H9 (cell line): ENCODE measurements around the gene FRYL. TPM values are rescaled to one million over a fixed set of nuclear protein-coding genes. Genes with fewer than 3 reads are reported as not detected.

Experiments
- DNase-seq: peaks from one replicate; pipeline ENCODE4 v3.0.0-alpha.2; 2017
- H2AFZ ChIP-seq: one replicate; pipeline ENCODE4 v1.6.1; 2013; ENCODE audit warnings: mild to moderate bottlenecking, low read length, control low read depth, moderate library complexity
- H2AK5ac ChIP-seq: 2 replicates; pipeline ENCODE4 v1.6.1; 2013; ENCODE audit warnings: low read length, control low read depth, mixed read lengths; ENCODE audit not compliant: insufficient read length
- H2BK120ac ChIP-seq: one replicate; pipeline ENCODE4 v1.6.1; 2013; ENCODE audit warnings: low read depth, mild to moderate bottlenecking, low read length, control low read depth, inconsistent platforms; ENCODE audit not compliant: poor library complexity, severe bottlenecking
- H2BK12ac ChIP-seq: 2 replicates; pipeline ENCODE4 v1.6.1; 2013; ENCODE audit warnings: low read length, control low read depth, mixed read lengths, low read depth; ENCODE audit not compliant: insufficient read length
- H2BK15ac ChIP-seq: 2 replicates; pipeline ENCODE4 v1.6.1; 2013; ENCODE audit warnings: low read depth, low read length, control low read depth
- H2BK20ac ChIP-seq: one replicate; pipeline ENCODE4 v1.6.1; 2013; ENCODE audit warnings: low read depth, mild to moderate bottlenecking, low read length, control low read depth, inconsistent platforms; ENCODE audit not compliant: poor library complexity, severe bottlenecking
- H2BK5ac ChIP-seq: 2 replicates; pipeline ENCODE4 v1.6.1; 2013; ENCODE audit warnings: low read length, control low read depth, mixed read lengths; ENCODE audit not compliant: insufficient read length
- H3K14ac ChIP-seq: 2 replicates; pipeline ENCODE4 v1.6.1; 2013; ENCODE audit warnings: low read length, control low read depth; ENCODE audit not compliant: insufficient read depth
- H3K18ac ChIP-seq: 2 replicates; pipeline ENCODE4 v1.6.1; 2013; ENCODE audit warnings: low read depth, mild to moderate bottlenecking, mixed read lengths, low read length, control low read depth; ENCODE audit not compliant: insufficient read length
- H3K23ac ChIP-seq: 2 replicates; pipeline ENCODE4 v1.6.1; 2013; ENCODE audit warnings: low read length, control low read depth, mixed read lengths, low read depth; ENCODE audit not compliant: insufficient read length
- H3K23me2 ChIP-seq: 2 replicates; pipeline ENCODE4 v1.6.1; 2013; ENCODE audit warnings: low read depth, mild to moderate bottlenecking, mixed read lengths, low read length, control low read depth; ENCODE audit not compliant: insufficient read length, poor library complexity, severe bottlenecking
- H3K27ac ChIP-seq: 2 replicates; pipeline ENCODE4 v1.5.1; 2013; ENCODE audit warnings: low read length, control low read depth, mixed read lengths, low read depth; ENCODE audit not compliant: insufficient read length
- H3K27me3 ChIP-seq: 2 replicates; pipeline ENCODE4 v1.6.1; 2013; ENCODE audit warnings: low read length, control low read depth, inconsistent platforms; ENCODE audit not compliant: insufficient read depth
- H3K4ac ChIP-seq: 2 replicates; pipeline ENCODE4 v1.6.1; 2013; ENCODE audit warnings: low read depth, mild to moderate bottlenecking, control low read depth, inconsistent platforms, low read length, moderate library complexity
- H3K4me1 ChIP-seq: 2 replicates; pipeline ENCODE4 v1.6.1; 2013; ENCODE audit warnings: low read length, control low read depth, inconsistent platforms; ENCODE audit not compliant: insufficient read depth
- H3K4me2 ChIP-seq: 2 replicates; pipeline ENCODE4 v1.6.1; 2013; ENCODE audit warnings: low read length, control low read depth, mixed read lengths; ENCODE audit not compliant: insufficient read length, insufficient read depth
- H3K56ac ChIP-seq: 2 replicates; pipeline ENCODE4 v1.6.1; 2013; ENCODE audit warnings: low read depth, mild to moderate bottlenecking, mixed read lengths, low read length, control low read depth; ENCODE audit not compliant: insufficient read length
- H3K79me1 ChIP-seq: 2 replicates; pipeline ENCODE4 v1.6.1; 2013; ENCODE audit warnings: low read depth, mild to moderate bottlenecking, moderate library complexity, low read length, control low read depth, inconsistent platforms; ENCODE audit not compliant: insufficient read depth, poor library complexity, severe bottlenecking
- H3K79me2 ChIP-seq: 2 replicates; pipeline ENCODE4 v1.6.1; 2013; ENCODE audit warnings: low read length, control low read depth, inconsistent platforms; ENCODE audit not compliant: insufficient read depth
- H3K9ac ChIP-seq: 2 replicates; pipeline ENCODE4 v1.6.1; 2013; ENCODE audit warnings: low read length, control low read depth, mixed read lengths; ENCODE audit not compliant: insufficient read length; ENCODE audit errors: extremely low read depth
- H3K9me3 ChIP-seq: one replicate; pipeline ENCODE4 v1.6.1; 2013; ENCODE audit warnings: low read depth, low read length, inconsistent platforms; ENCODE audit not compliant: control insufficient read depth
- H3T11ph ChIP-seq: one replicate; pipeline ENCODE4 v1.6.1; 2013; ENCODE audit warnings: mild to moderate bottlenecking, low read length, control low read depth, inconsistent platforms
- H4K20me1 ChIP-seq: one replicate; pipeline ENCODE4 v1.6.1; 2013; ENCODE audit not compliant: control insufficient read depth, insufficient read length, insufficient read depth
- H4K5ac ChIP-seq: 2 replicates; pipeline ENCODE4 v1.6.1; 2013; ENCODE audit warnings: low read depth, mild to moderate bottlenecking, mixed read lengths, low read length, control low read depth; ENCODE audit not compliant: insufficient read length
- H4K8ac ChIP-seq: replicated peaks from 2 replicates; pipeline ENCODE4 v1.6.1; 2013; ENCODE audit warnings: low read length, control low read depth, mixed read lengths, low read depth; ENCODE audit not compliant: insufficient read length
- H4K91ac ChIP-seq: 2 replicates; pipeline ENCODE4 v1.6.1; 2013; ENCODE audit warnings: low read depth, mild to moderate bottlenecking, moderate library complexity, mixed read lengths, low read length, control low read depth; ENCODE audit not compliant: insufficient read length
- H3K27ac Mint-ChIP-seq, 3 experiments: 2 replicates in 2 of 3; 3 replicates in 1 of 3; pipeline ENCODE4 v1.8.0; 2020 to 2021; ENCODE audit warnings: mixed read lengths in 3 of 3, mild to moderate bottlenecking in 1 of 3, moderate library complexity in 1 of 3
- H3K27me3 Mint-ChIP-seq: 2 replicates; pipeline ENCODE4 v1.8.0; 2021; ENCODE audit warnings: low read depth, mild to moderate bottlenecking, moderate library complexity, mixed read lengths
- H3K36me3 Mint-ChIP-seq, 3 experiments: 2 replicates in 2 of 3; 3 replicates in 1 of 3; pipeline ENCODE4 v1.8.0; 2020 to 2021; ENCODE audit warnings: low read depth in 3 of 3, mixed read lengths in 3 of 3; ENCODE audit not compliant: insufficient read depth in 1 of 3
- H3K4me1 Mint-ChIP-seq, 2 experiments: 2 replicates each; pipeline ENCODE4 v1.8.0; 2020; ENCODE audit warnings: mixed read lengths in 2 of 2
- H3K4me3 Mint-ChIP-seq, 2 experiments: 2 replicates in 1 of 2; 3 replicates in 1 of 2; pipeline ENCODE4 v1.8.0; 2020 to 2021; ENCODE audit warnings: mild to moderate bottlenecking in 2 of 2, mixed read lengths in 2 of 2, moderate library complexity in 1 of 2
- H3K9me3 Mint-ChIP-seq, 2 experiments: 2 replicates in 1 of 2; 3 replicates in 1 of 2; pipeline ENCODE4 v1.8.0; 2020; ENCODE audit warnings: mild to moderate bottlenecking in 2 of 2, mixed read lengths in 2 of 2, moderate library complexity in 1 of 2
- WGBS: extraction: QIAGEN DNeasy Blood & Tissue Kit; methylation state at CpG from one replicate; pipeline ENCODE4 v1.1.7; 2013; ENCODE audit warnings: missing lambda C conversion rate, low lambda C conversion rate, mixed read lengths; ENCODE audit not compliant: insufficient read length; ENCODE audit errors: extremely low coverage; 5-methylcytosine and 5-hydroxymethylcytosine counted together
- total RNA-seq: library from RNA; stranded (reverse); gene quantifications from 2 replicates; pipeline ENCODE4 v1.2.1, GENCODE V29; 2021
- TF ChIP-seq, protein P1 (sequence below): fragments of 200-600 bp; sonication (generic); conservative IDR thresholded peaks from 3 replicates; pipeline ENCODE4 v1.8.0; 2021; ENCODE audit warnings: antibody characterized with exemption, mild to moderate bottlenecking

The FRYL gene
- total RNA-seq, 1 experiment from 2014 or later: 31.5 TPM

DNA sequence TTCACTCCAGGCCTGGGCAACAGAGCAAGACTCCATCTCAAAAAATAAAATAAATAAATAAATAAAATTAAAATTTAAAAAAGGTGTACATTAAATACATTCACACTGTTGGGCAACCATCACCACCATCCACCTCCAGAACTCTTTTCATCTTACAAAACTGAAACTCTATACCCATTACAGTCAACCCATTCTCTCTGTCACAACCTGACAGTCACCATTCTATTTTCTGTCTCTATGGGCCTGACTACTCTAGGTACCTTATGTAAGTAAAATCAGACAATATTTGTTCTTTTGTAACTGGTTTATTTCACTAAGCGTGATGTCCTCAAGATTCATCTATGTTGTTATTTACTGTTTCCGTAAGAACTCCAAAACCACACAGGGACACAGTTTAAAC lies 59.6 kb downstream of the FRYL start:
- Histone ChIP-seq H2AK5ac (no peak overlapping the region), H3K9me3 (no peaks in the 10 kb centered on the region), H4K5ac (no peak overlapping the region), H2BK12ac (no peak overlapping the region), H3K14ac (no peak overlapping the region), H3K79me2 (peaks cover 14% of the 10 kb centered on the region; the same call in 1 of the 2 replicates), H2BK120ac (no peak overlapping the region), H3K4me1 (no peaks in the 10 kb centered on the region), H3K27me3 (no peaks in the 10 kb centered on the region), H3K4ac (no peak overlapping the region), H2BK20ac (no peak overlapping the region), H3K27ac (no peak overlapping the region), H4K20me1 (no peaks in the 10 kb centered on the region), H4K91ac (no peak overlapping the region), H3K79me1 (peaks cover 14% of the 10 kb centered on the region), H2BK15ac (no peak overlapping the region), H3K4me2 (no peak overlapping the region), H3T11ph (no peak overlapping the region), H4K8ac (no peak overlapping the region), H3K9ac (no peak overlapping the region), H3K18ac (no peak overlapping the region), H3K23me2 (no peaks in the 10 kb centered on the region), H2AFZ (no peak overlapping the region), H3K23ac (no peak overlapping the region), H3K56ac (no peak overlapping the region), H2BK5ac (no peak overlapping the region)
- Mint-ChIP-seq H3K4me3 (no peak overlapping the region), H3K27ac (no peak overlapping the region; a peak in 1 of 7 replicates), H3K27me3 (no peaks in the 10 kb centered on the region), H3K36me3 (peaks cover 11 to 25% (median 15%) of the 10 kb centered on the region in 3 experiments), H3K4me1 (peaks cover 8 to 10% of the 10 kb centered on the region in 2 experiments; a peak in 2 of 4 replicates), H3K9me3 (peaks cover 10 to 14% of the 10 kb centered on the region in 2 experiments; a peak in 4 of 5 replicates)
- no peak for DNase-seq
- no CpG with 5 or more reads among the region's 2 CpGs for WGBS
- TF ChIP-seq, protein P1, sequence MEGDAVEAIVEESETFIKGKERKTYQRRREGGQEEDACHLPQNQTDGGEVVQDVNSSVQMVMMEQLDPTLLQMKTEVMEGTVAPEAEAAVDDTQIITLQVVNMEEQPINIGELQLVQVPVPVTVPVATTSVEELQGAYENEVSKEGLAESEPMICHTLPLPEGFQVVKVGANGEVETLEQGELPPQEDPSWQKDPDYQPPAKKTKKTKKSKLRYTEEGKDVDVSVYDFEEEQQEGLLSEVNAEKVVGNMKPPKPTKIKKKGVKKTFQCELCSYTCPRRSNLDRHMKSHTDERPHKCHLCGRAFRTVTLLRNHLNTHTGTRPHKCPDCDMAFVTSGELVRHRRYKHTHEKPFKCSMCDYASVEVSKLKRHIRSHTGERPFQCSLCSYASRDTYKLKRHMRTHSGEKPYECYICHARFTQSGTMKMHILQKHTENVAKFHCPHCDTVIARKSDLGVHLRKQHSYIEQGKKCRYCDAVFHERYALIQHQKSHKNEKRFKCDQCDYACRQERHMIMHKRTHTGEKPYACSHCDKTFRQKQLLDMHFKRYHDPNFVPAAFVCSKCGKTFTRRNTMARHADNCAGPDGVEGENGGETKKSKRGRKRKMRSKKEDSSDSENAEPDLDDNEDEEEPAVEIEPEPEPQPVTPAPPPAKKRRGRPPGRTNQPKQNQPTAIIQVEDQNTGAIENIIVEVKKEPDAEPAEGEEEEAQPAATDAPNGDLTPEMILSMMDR: no peak
